Liver (tissue), 9 donors: ENCODE measurements around the gene TBL1X. TPM values are rescaled to one million over a fixed set of nuclear protein-coding genes. Genes with fewer than 3 reads are reported as not detected.

ENCODE experiments used
- DNase-seq: peaks from one replicate; pipeline ENCODE4 v3.0.0-alpha.2; 2017; ENCODE audit warnings: low spot score
- H3K27ac ChIP-seq, 2 donors: one replicate each; pipeline ENCODE4 v1.7.0; 2013; ENCODE audit warnings: inconsistent platforms in 2 of 2, low read length in 2 of 2, control low read depth in 1 of 2, low read depth in 1 of 2, mild to moderate bottlenecking in 1 of 2
- H3K27me3 ChIP-seq, 4 donors: one replicate each; pipeline versions ENCODE4 v1.6.1 to v1.7.0; 2013; ENCODE audit warnings: low read length in 3 of 4, inconsistent platforms in 1 of 4, mild to moderate bottlenecking in 1 of 4, moderate library complexity in 1 of 4; ENCODE audit not compliant: control insufficient read depth in 4 of 4, insufficient read depth in 4 of 4
- H3K36me3 ChIP-seq, 4 donors: one replicate each; pipeline versions ENCODE4 v1.6.1 to v1.7.0; 2013; ENCODE audit warnings: low read length in 3 of 4, mild to moderate bottlenecking in 3 of 4, low read depth in 1 of 4, moderate library complexity in 1 of 4; ENCODE audit not compliant: control insufficient read depth in 4 of 4, insufficient read depth in 3 of 4
- H3K4me1 ChIP-seq, 4 donors: one replicate each; pipeline versions ENCODE4 v1.6.1 to v1.7.0; 2013; ENCODE audit warnings: low read length in 3 of 4, mild to moderate bottlenecking in 3 of 4, moderate library complexity in 1 of 4; ENCODE audit not compliant: control insufficient read depth in 4 of 4, insufficient read depth in 4 of 4
- H3K4me3 ChIP-seq, 3 donors: one replicate each; pipeline versions ENCODE4 v1.6.1 to v1.7.0; 2013; ENCODE audit warnings: low read length in 3 of 3, control low read depth in 1 of 3, low read depth in 1 of 3, mild to moderate bottlenecking in 1 of 3
- H3K9ac ChIP-seq, 2 donors: one replicate each; pipeline ENCODE4 v1.7.0; 2013; ENCODE audit warnings: low read length in 2 of 2, mild to moderate bottlenecking in 2 of 2, moderate library complexity in 2 of 2, control low read depth in 1 of 2, low read depth in 1 of 2
- H3K9me3 ChIP-seq, 4 donors: one replicate each; pipeline versions ENCODE4 v1.6.1 to v1.7.0; 2013; ENCODE audit warnings: low read length in 3 of 4; ENCODE audit not compliant: control insufficient read depth in 4 of 4
- CTCF ChIP-seq: fragments of 150-350 bp; IDR thresholded peaks from 2 replicates; pipeline ENCODE4 v1.5.1; 2017; ENCODE audit warnings: improper control_type of control experiment, low read depth, low read length; ENCODE audit not compliant: missing input control
- EGR1 ChIP-seq, 2 donors: IDR thresholded peaks; 2 replicates each; pipeline ENCODE4 v1.6.1; 2016 to 2018; ENCODE audit warnings: antibody characterized with exemption in 2 of 2, low read depth in 2 of 2
- FOXA1 ChIP-seq: IDR thresholded peaks from 2 replicates; pipeline ENCODE4 v1.6.1; 2016; ENCODE audit warnings: antibody characterized with exemption
- FOXA2 ChIP-seq: IDR thresholded peaks from 2 replicates; pipeline ENCODE4 v1.6.1; 2016; ENCODE audit warnings: antibody characterized with exemption
- GABPA ChIP-seq, 2 donors: IDR thresholded peaks in 1 of 2; conservative IDR thresholded peaks in 1 of 2; 2 replicates each; pipeline ENCODE4 v1.6.1; 2016; ENCODE audit warnings: antibody characterized with exemption in 2 of 2, mild to moderate bottlenecking in 1 of 2, moderate library complexity in 1 of 2
- HNF4A ChIP-seq, 2 donors: conservative IDR thresholded peaks; 2 replicates each; pipeline ENCODE4 v1.6.1; 2016; ENCODE audit warnings: antibody characterized with exemption in 2 of 2, mild to moderate bottlenecking in 2 of 2
- HNF4G ChIP-seq: IDR thresholded peaks from 2 replicates; pipeline ENCODE4 v1.6.1; 2016; ENCODE audit warnings: antibody characterized with exemption
- JUND ChIP-seq, 2 donors: IDR thresholded peaks; 2 replicates each; pipeline ENCODE4 v1.6.1; 2016; ENCODE audit warnings: antibody characterized with exemption in 2 of 2
- NR2F2 ChIP-seq: IDR thresholded peaks from 2 replicates; pipeline ENCODE4 v1.6.1; 2016; ENCODE audit warnings: antibody characterized with exemption
- RAD21 ChIP-seq, 2 donors: IDR thresholded peaks; 2 replicates each; pipeline ENCODE4 v1.6.1; 2016; ENCODE audit warnings: antibody characterized with exemption in 2 of 2, mild to moderate bottlenecking in 2 of 2
- RXRA ChIP-seq, 2 donors: IDR thresholded peaks; 2 replicates each; pipeline ENCODE4 v1.6.1; 2017 to 2018; ENCODE audit warnings: antibody characterized with exemption in 2 of 2, mild to moderate bottlenecking in 1 of 2
- SP1 ChIP-seq: IDR thresholded peaks from 2 replicates; pipeline ENCODE4 v1.6.1; 2018; ENCODE audit warnings: antibody characterized with exemption, mild to moderate bottlenecking
- TAF1 ChIP-seq: conservative IDR thresholded peaks from 2 replicates; pipeline ENCODE4 v1.6.1; 2016; ENCODE audit warnings: antibody characterized with exemption, mild to moderate bottlenecking
- YY1 ChIP-seq: IDR thresholded peaks from 2 replicates; pipeline ENCODE4 v1.6.1; 2016; ENCODE audit warnings: antibody characterized with exemption, mild to moderate bottlenecking
- WGBS: extraction: QIAGEN DNeasy Blood & Tissue Kit; methylation state at CpG from one replicate; pipeline ENCODE4 v1.1.7; 2013; 5-methylcytosine and 5-hydroxymethylcytosine counted together
- polyA plus RNA-seq, 2 donors: library from polyadenylated mRNA; stranded (reverse) in 1 of 2; unstranded in 1 of 2; fragments of 200-250 nt in 1 of 2; fragments of >200 nt in 1 of 2; fragmentation: Nextera tagmentation in 1 of 2; extraction: Ambion mirVana in 1 of 2; gene quantifications; one replicate each; pipeline versions ENCODE4 v1.2.1 to v1.2.3, GENCODE V29; 2013 to 2015
- total RNA-seq, 2 donors: library from RNA; depleted of rRNA; stranded (reverse); fragments of >200 nt; gene quantifications; one replicate each; pipeline ENCODE4 v1.2.3, GENCODE V29; 2014
- TF ChIP-seq, protein P1 (sequence below): IDR thresholded peaks from 2 replicates; pipeline ENCODE4 v1.6.1; 2016; ENCODE audit warnings: antibody characterized with exemption
- TF ChIP-seq, protein P2 (sequence below): IDR thresholded peaks from 2 replicates; pipeline ENCODE4 v1.6.1; 2016; ENCODE audit warnings: antibody characterized with exemption
- TF ChIP-seq, protein P3 (sequence below): IDR thresholded peaks from 2 replicates; pipeline ENCODE4 v1.6.1; 2016; ENCODE audit warnings: antibody characterized with exemption, mild to moderate bottlenecking
- donor health status: healthy.
- donor health status: healthy.
- donor health status: healthy.
- donor health status: healthy.
- donor health status: healthy.

Gene TBL1X
- total and polyA plus RNA-seq, 4 donors: 11.2 to 15.1 (median 11.8) TPM

DNA sequence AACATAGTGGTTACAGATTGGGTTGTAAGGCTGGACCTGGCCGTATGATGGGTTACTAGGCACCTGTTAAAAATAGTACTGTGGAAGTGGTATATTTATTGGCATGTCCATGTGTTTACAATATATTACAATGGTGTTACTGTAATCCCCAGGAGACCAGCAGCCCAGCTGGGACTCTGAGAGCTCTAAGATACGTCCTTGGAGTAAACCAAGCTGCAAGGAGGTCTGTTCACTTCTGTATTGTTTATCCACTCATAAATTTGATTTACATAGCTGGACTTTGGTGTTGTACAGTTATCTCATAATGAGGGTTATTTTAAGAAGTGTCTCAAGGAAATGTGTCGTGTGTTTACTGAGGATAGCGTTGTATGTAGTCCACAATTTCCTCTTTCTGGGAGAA is 93.8 kb downstream of the TBL1X start:
- DNase-seq: no peak
- H3K4me3 ChIP-seq: no peak overlapping the region
- TF ChIP-seq YY1 (no peak), EGR1 (IDR thresholded peaks at IDR 0.05; ENCODE audit: low read depth in 2 of 2) (no peak), JUND (IDR thresholded peaks at IDR 0.05) (no peak), FOXA2 (no peak), RXRA (IDR thresholded peaks at IDR 0.05) (no peak), SP1 (no peak), RAD21 (IDR thresholded peaks at IDR 0.05) (no peak), TAF1 (no peak), HNF4G (no peak)
- TF ChIP-seq, protein P1, sequence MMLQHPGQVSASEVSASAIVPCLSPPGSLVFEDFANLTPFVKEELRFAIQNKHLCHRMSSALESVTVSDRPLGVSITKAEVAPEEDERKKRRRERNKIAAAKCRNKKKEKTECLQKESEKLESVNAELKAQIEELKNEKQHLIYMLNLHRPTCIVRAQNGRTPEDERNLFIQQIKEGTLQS: no peak
- TF ChIP-seq, protein P2, sequence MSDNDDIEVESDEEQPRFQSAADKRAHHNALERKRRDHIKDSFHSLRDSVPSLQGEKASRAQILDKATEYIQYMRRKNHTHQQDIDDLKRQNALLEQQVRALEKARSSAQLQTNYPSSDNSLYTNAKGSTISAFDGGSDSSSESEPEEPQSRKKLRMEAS: no peak
- H3K27me3 ChIP-seq: no peaks in the 10 kb centered on the region
- no peaks in the 10 kb centered on the region for H3K9me3 ChIP-seq
- no peak overlapping the region for H3K9ac ChIP-seq
- H3K27ac ChIP-seq: no peak overlapping the region
- no peaks in the 10 kb centered on the region for H3K36me3 ChIP-seq
- 69% methylated on average over 4 of the region's 4 CpGs for WGBS
- peaks cover 0 to 24% (median 18%) of the 10 kb centered on the region in 4 donors for H3K4me1 ChIP-seq

GRCh38 chrX:9560219-9560618 is 95.4 kb downstream of the TBL1X start:
- no peak for TF ChIP-seq JUND (IDR thresholded peaks at IDR 0.05)
- no peak for TF ChIP-seq FOXA2
- TF ChIP-seq, protein P3, sequence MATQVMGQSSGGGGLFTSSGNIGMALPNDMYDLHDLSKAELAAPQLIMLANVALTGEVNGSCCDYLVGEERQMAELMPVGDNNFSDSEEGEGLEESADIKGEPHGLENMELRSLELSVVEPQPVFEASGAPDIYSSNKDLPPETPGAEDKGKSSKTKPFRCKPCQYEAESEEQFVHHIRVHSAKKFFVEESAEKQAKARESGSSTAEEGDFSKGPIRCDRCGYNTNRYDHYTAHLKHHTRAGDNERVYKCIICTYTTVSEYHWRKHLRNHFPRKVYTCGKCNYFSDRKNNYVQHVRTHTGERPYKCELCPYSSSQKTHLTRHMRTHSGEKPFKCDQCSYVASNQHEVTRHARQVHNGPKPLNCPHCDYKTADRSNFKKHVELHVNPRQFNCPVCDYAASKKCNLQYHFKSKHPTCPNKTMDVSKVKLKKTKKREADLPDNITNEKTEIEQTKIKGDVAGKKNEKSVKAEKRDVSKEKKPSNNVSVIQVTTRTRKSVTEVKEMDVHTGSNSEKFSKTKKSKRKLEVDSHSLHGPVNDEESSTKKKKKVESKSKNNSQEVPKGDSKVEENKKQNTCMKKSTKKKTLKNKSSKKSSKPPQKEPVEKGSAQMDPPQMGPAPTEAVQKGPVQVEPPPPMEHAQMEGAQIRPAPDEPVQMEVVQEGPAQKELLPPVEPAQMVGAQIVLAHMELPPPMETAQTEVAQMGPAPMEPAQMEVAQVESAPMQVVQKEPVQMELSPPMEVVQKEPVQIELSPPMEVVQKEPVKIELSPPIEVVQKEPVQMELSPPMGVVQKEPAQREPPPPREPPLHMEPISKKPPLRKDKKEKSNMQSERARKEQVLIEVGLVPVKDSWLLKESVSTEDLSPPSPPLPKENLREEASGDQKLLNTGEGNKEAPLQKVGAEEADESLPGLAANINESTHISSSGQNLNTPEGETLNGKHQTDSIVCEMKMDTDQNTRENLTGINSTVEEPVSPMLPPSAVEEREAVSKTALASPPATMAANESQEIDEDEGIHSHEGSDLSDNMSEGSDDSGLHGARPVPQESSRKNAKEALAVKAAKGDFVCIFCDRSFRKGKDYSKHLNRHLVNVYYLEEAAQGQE: no peak
- TF ChIP-seq RXRA (IDR thresholded peaks at IDR 0.05): no peak
- no peaks in the 10 kb centered on the region for H3K36me3 ChIP-seq
- WGBS: 97% methylated on average over 9 of the region's 9 CpGs
- peaks cover 0 to 24% (median 18%) of the 10 kb centered on the region in 4 donors for H3K4me1 ChIP-seq
- no peak overlapping the region for H3K9ac ChIP-seq
- no peak for DNase-seq
- no peak overlapping the region for H3K27ac ChIP-seq
- H3K27me3 ChIP-seq: no peaks in the 10 kb centered on the region
- H3K4me3 ChIP-seq: no peak overlapping the region
- H3K9me3 ChIP-seq: no peaks in the 10 kb centered on the region

DNA sequence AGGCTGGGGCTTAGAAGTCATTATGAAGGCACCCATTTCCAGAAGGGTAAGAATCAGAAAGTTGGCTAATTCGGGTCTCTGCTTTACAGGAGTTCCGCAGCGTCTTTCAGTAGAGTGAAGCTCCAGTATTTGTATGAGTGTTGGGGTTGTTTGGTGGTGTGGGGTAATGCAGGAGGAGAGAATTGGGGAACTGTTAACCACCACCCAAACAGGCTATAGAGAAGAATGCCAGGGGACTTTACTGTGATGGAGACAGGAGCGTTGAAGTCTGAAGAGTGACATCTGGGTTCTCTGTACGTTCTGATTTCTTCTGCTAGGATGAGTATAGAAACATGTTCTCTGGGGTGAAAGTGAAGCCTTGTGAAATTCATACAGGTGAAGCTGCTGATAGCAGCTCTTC is 96.3 kb downstream of the TBL1X start:
- Histone ChIP-seq H3K36me3 (no peaks in the 10 kb centered on the region), H3K27ac (no peak overlapping the region), H3K9ac (no peak overlapping the region), H3K27me3 (no peaks in the 10 kb centered on the region), H3K4me1 (peaks cover 0 to 30% (median 25%) of the 10 kb centered on the region in 4 donors), H3K4me3 (no peak overlapping the region), H3K9me3 (no peaks in the 10 kb centered on the region)
- TF ChIP-seq HNF4A (conservative IDR thresholded peaks at IDR 0.05): no peak
- TF ChIP-seq JUND (IDR thresholded peaks at IDR 0.05): no peak
- TF ChIP-seq GABPA (IDR thresholded peaks at IDR 0.05 in 1 of 2, conservative IDR thresholded peaks at IDR 0.05 in 1 of 2): no peak
- no peak for TF ChIP-seq CTCF
- TF ChIP-seq, protein P3: no peak
- no peak for TF ChIP-seq FOXA1
- no peak for TF ChIP-seq NR2F2
- 97% methylated on average over 5 of the region's 5 CpGs for WGBS
- DNase-seq: no peak
